Measurements from ENCODE around the gene ASAP2. TPM values are rescaled to one million over a fixed set of nuclear protein-coding genes. Genes with fewer than 3 reads are reported as not detected.

The ASAP2 gene
- total RNA-seq, 2 experiments from 2014 or later, result not detected

GRCh38 chr2:9294764-9295163 lies 88.2 kb downstream of the ASAP2 start:
- H3K4me1 Mint-ChIP-seq, result no peaks in the 10 kb centered on the region
- DNase-seq (no peak), ATAC-seq (ENCODE audit: low read depth) (no peak)
- no peak overlapping the region for H3K4me3 Mint-ChIP-seq
- H3K36me3 Mint-ChIP-seq, result no peaks in the 10 kb centered on the region
- no peaks in the 10 kb centered on the region for H3K9me3 Mint-ChIP-seq
- POLR2A ChIA-PET, result no interaction called here
- no peak overlapping the region for H3K27ac Mint-ChIP-seq
- peaks cover 2% of the 10 kb centered on the region for H3K27me3 Mint-ChIP-seq

- Mint-ChIP-seq H3K36me3 (no peaks in the 10 kb centered on the region), H3K4me3 (no peak overlapping the region), H3K27me3 (peaks cover 2% of the 10 kb centered on the region), H3K4me1 (no peaks in the 10 kb centered on the region), H3K9me3 (no peaks in the 10 kb centered on the region), H3K27ac (no peak overlapping the region)
- no peak for ATAC-seq (ENCODE audit: low read depth)
- POLR2A ChIA-PET, result no interaction called here
- no peak for DNase-seq
These were observed 89.9 kb downstream of the ASAP2 start for GRCh38 chr2:9296559-9296958.

- no peak overlapping the region for H3K4me3 Mint-ChIP-seq
- no peak overlapping the region for H3K27ac Mint-ChIP-seq
These were observed 90.5 kb downstream of the ASAP2 start for GRCh38 chr2:9297156-9297555.

GRCh38 chr2:9297807-9298206 lies 91.2 kb downstream of the ASAP2 start:
- no peak overlapping the region for H3K4me3 Mint-ChIP-seq
- ATAC-seq (ENCODE audit: low read depth) (no peak), DNase-seq (no peak)
- POLR2A ChIA-PET, result no interaction called here
- H3K36me3 Mint-ChIP-seq, result no peaks in the 10 kb centered on the region
- H3K4me1 Mint-ChIP-seq, result no peaks in the 10 kb centered on the region
- H3K27ac Mint-ChIP-seq, result no peak overlapping the region
- peaks cover 2% of the 10 kb centered on the region for H3K27me3 Mint-ChIP-seq
- H3K9me3 Mint-ChIP-seq, result no peaks in the 10 kb centered on the region

More at GRCh38 chr2:9297156-9297555, 90.5 kb downstream of the ASAP2 start:
- Mint-ChIP-seq H3K36me3 (no peaks in the 10 kb centered on the region), H3K4me1 (no peaks in the 10 kb centered on the region), H3K9me3 (no peaks in the 10 kb centered on the region), H3K27me3 (peaks cover 2% of the 10 kb centered on the region)
- ATAC-seq (ENCODE audit: low read depth) (no peak), DNase-seq (no peak)
- POLR2A ChIA-PET, result no interaction called here

- Mint-ChIP-seq H3K27me3 (peaks cover 2% of the 10 kb centered on the region), H3K4me1 (no peaks in the 10 kb centered on the region), H3K9me3 (no peaks in the 10 kb centered on the region), H3K27ac (no peak overlapping the region), H3K36me3 (no peaks in the 10 kb centered on the region), H3K4me3 (no peak overlapping the region)
- POLR2A ChIA-PET, result no interaction called here
- no peak for ATAC-seq (ENCODE audit: low read depth)
- no peak for DNase-seq
These were observed 92.0 kb downstream of the ASAP2 start for GRCh38 chr2:9298583-9298982.

GRCh38 chr2:9299161-9300100 lies 92.8 kb downstream of the ASAP2 start:
- H3K4me3 Mint-ChIP-seq, result no peak overlapping the region
- POLR2A ChIA-PET, result no interaction called here

GRCh38 chr2:9300214-9300613 lies 93.6 kb downstream of the ASAP2 start:
- DNase-seq (no peak), ATAC-seq (ENCODE audit: low read depth) (no peak)
- H3K36me3 Mint-ChIP-seq, result no peaks in the 10 kb centered on the region
- no peaks in the 10 kb centered on the region for H3K9me3 Mint-ChIP-seq
- no peaks in the 10 kb centered on the region for H3K4me1 Mint-ChIP-seq
- peaks cover 2% of the 10 kb centered on the region for H3K27me3 Mint-ChIP-seq
- no peak overlapping the region for H3K4me3 Mint-ChIP-seq
- no peak overlapping the region for H3K27ac Mint-ChIP-seq
- POLR2A ChIA-PET, result no interaction called here

More at GRCh38 chr2:9299161-9300100, 92.8 kb downstream of the ASAP2 start:
- Mint-ChIP-seq H3K9me3 (no peaks in the 10 kb centered on the region), H3K36me3 (no peaks in the 10 kb centered on the region), H3K4me1 (no peaks in the 10 kb centered on the region), H3K27me3 (peaks cover 2% of the 10 kb centered on the region), H3K27ac (no peak overlapping the region)
- ATAC-seq (ENCODE audit: low read depth) (no peak), DNase-seq (no peak)

GRCh38 chr2:9300829-9301453 lies 94.3 kb downstream of the ASAP2 start:
- no peaks in the 10 kb centered on the region for H3K4me1 Mint-ChIP-seq
- H3K4me3 Mint-ChIP-seq, result no peak overlapping the region
- no peak for DNase-seq
- H3K27me3 Mint-ChIP-seq, result peaks cover 2% of the 10 kb centered on the region
- H3K9me3 Mint-ChIP-seq, result no peaks in the 10 kb centered on the region
- H3K27ac Mint-ChIP-seq, result no peak overlapping the region
- POLR2A ChIA-PET, result no interaction called here
- no peaks in the 10 kb centered on the region for H3K36me3 Mint-ChIP-seq
- no peak for ATAC-seq (ENCODE audit: low read depth)

- Mint-ChIP-seq H3K9me3 (no peaks in the 10 kb centered on the region), H3K27ac (no peak overlapping the region), H3K27me3 (no peaks in the 10 kb centered on the region), H3K36me3 (no peaks in the 10 kb centered on the region), H3K4me1 (no peaks in the 10 kb centered on the region), H3K4me3 (no peak overlapping the region)
- no peak for DNase-seq
- no peak for ATAC-seq (ENCODE audit: low read depth)
- POLR2A ChIA-PET, result no interaction called here
These were observed 96.1 kb downstream of the ASAP2 start for GRCh38 chr2:9302755-9303154.

- H3K4me1 Mint-ChIP-seq, result no peaks in the 10 kb centered on the region
- H3K4me3 Mint-ChIP-seq, result no peak overlapping the region
- H3K27ac Mint-ChIP-seq, result no peak overlapping the region
- ATAC-seq (ENCODE audit: low read depth), result no peak
- POLR2A ChIA-PET, result no interaction called here
- no peak for DNase-seq
- no peaks in the 10 kb centered on the region for H3K36me3 Mint-ChIP-seq
- no peaks in the 10 kb centered on the region for H3K9me3 Mint-ChIP-seq
- H3K27me3 Mint-ChIP-seq, result no peaks in the 10 kb centered on the region
These were observed 97.1 kb downstream of the ASAP2 start for GRCh38 chr2:9303528-9304225.

- POLR2A ChIA-PET, result no interaction called here
- H3K4me1 Mint-ChIP-seq, result peaks cover 2% of the 10 kb centered on the region
- no peak overlapping the region for H3K27ac Mint-ChIP-seq
- no peaks in the 10 kb centered on the region for H3K27me3 Mint-ChIP-seq
- H3K36me3 Mint-ChIP-seq, result no peaks in the 10 kb centered on the region
- DNase-seq (no peak), ATAC-seq (ENCODE audit: low read depth) (no peak)
- H3K4me3 Mint-ChIP-seq, result no peak overlapping the region
- H3K9me3 Mint-ChIP-seq, result no peaks in the 10 kb centered on the region
These were observed 100.3 kb downstream of the ASAP2 start for GRCh38 chr2:9306911-9307310.

GRCh38 chr2:9307535-9307934 lies 100.9 kb downstream of the ASAP2 start:
- H3K36me3 Mint-ChIP-seq, result no peaks in the 10 kb centered on the region
- peaks cover 2% of the 10 kb centered on the region for H3K4me1 Mint-ChIP-seq
- no peak overlapping the region for H3K27ac Mint-ChIP-seq
- DNase-seq, result no peak
- no peak overlapping the region for H3K4me3 Mint-ChIP-seq
- H3K27me3 Mint-ChIP-seq, result no peaks in the 10 kb centered on the region
- no peaks in the 10 kb centered on the region for H3K9me3 Mint-ChIP-seq
- POLR2A ChIA-PET, result no interaction called here
- ATAC-seq (ENCODE audit: low read depth), result no peak

- Mint-ChIP-seq H3K36me3 (no peaks in the 10 kb centered on the region), H3K9me3 (no peaks in the 10 kb centered on the region), H3K27ac (no peak overlapping the region), H3K4me3 (no peak overlapping the region), H3K27me3 (no peaks in the 10 kb centered on the region), H3K4me1 (peaks cover 2% of the 10 kb centered on the region)
- POLR2A ChIA-PET, result no interaction called here
- no peak for DNase-seq
- ATAC-seq (ENCODE audit: low read depth), result no peak
These were observed 101.8 kb downstream of the ASAP2 start for GRCh38 chr2:9308186-9308955.
